ENCODE results near the gene PRPF39. TPM values are rescaled to one million over a fixed set of nuclear protein-coding genes. Genes with fewer than 3 reads are reported as not detected.

The PRPF39 gene
- total RNA-seq, 4 donors from 2014 or later: 20.7 to 30.0 (median 28.4) TPM

DNA sequence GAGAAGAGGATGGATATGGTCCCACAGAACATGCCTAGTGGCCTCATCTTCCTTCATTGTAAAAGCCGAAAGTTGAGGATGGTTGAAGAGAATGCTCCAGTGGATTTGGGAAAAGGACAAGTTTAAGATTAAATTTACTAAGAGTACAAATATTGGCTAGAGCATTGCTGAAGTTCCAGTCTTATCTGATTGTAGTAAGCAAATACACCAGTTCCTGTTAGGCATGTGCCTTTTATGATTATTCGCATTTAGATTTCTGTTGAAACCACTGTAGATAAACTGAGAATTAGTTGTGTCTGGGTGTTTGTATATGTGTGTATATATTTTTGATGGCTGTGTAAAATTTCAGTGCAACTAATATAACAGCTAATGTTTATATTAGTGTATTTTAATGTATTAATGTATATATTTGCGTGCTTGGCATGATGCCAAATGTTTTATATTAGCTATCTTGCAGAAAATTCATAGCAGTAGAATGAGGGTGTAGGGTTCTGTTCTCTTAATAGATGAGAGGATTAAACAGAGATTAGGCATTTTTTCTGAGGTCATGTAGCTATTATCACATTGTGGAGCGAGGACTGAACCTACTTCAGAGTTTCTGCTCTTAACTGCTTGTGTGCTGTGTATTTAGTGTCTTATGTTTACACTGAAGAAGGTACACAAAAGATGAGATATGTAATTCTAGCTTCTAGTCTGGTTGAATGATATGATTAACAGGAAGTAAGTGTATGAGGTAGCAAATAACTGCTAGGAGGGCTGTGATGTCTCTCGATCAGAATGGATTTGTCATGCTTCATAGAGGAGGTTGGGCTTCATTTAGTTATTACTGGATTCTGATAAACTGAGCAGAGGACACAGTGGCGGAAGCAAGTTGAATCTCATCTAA, 29.2 kb downstream of the PRPF39 start:
- DNase-seq (ENCODE audit: low spot score in 2 of 2): no peak
- Histone ChIP-seq H3K4me3 (no peak overlapping the region), H3K27me3 (no peaks in the 10 kb centered on the region), H3K27ac (no peak overlapping the region), H3K36me3 (peaks cover 0 to 86% (median 2%) of the 10 kb centered on the region in 3 donors), H3K9me3 (no peaks in the 10 kb centered on the region), H3K4me1 (no peaks in the 10 kb centered on the region)
- TF ChIP-seq POLR2A (IDR thresholded peaks at IDR 0.05) (no peak), EP300 (IDR thresholded peaks at IDR 0.05) (no peak)
- TF ChIP-seq, protein P1, sequence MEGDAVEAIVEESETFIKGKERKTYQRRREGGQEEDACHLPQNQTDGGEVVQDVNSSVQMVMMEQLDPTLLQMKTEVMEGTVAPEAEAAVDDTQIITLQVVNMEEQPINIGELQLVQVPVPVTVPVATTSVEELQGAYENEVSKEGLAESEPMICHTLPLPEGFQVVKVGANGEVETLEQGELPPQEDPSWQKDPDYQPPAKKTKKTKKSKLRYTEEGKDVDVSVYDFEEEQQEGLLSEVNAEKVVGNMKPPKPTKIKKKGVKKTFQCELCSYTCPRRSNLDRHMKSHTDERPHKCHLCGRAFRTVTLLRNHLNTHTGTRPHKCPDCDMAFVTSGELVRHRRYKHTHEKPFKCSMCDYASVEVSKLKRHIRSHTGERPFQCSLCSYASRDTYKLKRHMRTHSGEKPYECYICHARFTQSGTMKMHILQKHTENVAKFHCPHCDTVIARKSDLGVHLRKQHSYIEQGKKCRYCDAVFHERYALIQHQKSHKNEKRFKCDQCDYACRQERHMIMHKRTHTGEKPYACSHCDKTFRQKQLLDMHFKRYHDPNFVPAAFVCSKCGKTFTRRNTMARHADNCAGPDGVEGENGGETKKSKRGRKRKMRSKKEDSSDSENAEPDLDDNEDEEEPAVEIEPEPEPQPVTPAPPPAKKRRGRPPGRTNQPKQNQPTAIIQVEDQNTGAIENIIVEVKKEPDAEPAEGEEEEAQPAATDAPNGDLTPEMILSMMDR (IDR thresholded peaks at IDR 0.05): no peak
- 89 to 90% methylated on average over 6 of the region's 6 CpGs for WGBS, 2 donors

DNA sequence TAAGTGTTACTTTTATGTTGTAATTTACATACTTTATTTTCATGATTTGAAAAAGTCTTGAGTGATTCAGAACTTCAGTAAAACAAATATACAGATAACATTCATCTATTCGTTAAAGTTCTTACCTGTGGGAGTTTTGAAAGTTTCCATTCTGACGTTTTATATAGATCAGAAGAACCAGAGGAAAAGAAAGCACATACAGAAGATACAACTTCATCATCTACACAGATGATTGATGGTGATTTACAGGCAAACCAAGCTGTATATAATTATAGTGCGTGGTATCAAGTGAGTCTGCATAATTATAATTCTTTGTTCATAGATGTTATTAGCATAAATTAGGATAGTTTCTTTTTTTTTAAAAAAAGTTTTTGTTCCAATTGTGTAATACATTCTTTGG, 30.4 kb downstream of the PRPF39 start:
- H3K27ac ChIP-seq: no peak overlapping the region
- H3K4me3 ChIP-seq: no peak overlapping the region
- no peaks in the 10 kb centered on the region for H3K27me3 ChIP-seq
- no peaks in the 10 kb centered on the region for H3K4me1 ChIP-seq
- no peak for TF ChIP-seq EP300 (IDR thresholded peaks at IDR 0.05)
- TF ChIP-seq, protein P1 (IDR thresholded peaks at IDR 0.05): no peak
- H3K36me3 ChIP-seq: peaks cover 0 to 89% (median 2%) of the 10 kb centered on the region in 3 donors
- H3K9me3 ChIP-seq: no peaks in the 10 kb centered on the region
- DNase-seq (ENCODE audit: low spot score in 2 of 2): no peak
- 70 to 74% methylated on average over 3 of the region's 3 CpGs for WGBS, 2 donors

DNA sequence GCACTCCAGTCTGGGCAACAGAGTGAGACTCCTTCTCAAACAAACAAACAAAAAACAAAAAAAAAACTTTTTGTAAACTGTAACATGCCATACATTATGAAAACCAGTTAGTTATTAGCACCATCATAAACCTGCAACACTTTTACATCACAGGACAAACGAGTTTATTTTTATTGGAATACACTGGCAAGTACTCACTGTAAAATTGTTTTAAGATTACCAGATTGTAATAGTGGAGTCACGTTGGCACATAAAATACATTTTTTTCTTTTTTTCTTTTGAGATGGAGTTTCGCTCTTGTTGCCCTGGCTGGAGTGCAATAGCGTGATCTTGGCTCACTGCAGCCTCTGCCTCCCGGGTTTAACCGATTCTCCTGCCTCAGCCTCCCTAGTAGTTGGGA, 34.7 kb downstream of the PRPF39 start:
- 84 to 90% methylated on average over 6 of the region's 6 CpGs for WGBS, 2 donors
- Histone ChIP-seq H3K4me3 (no peak overlapping the region), H3K9me3 (no peaks in the 10 kb centered on the region), H3K36me3 (peaks cover 0 to 93% (median 6%) of the 10 kb centered on the region in 3 donors), H3K4me1 (no peaks in the 10 kb centered on the region), H3K27ac (no peak overlapping the region), H3K27me3 (no peaks in the 10 kb centered on the region)
- TF ChIP-seq, protein P1 (IDR thresholded peaks at IDR 0.05): no peak
- DNase-seq (ENCODE audit: low spot score in 2 of 2): no peak

DNA sequence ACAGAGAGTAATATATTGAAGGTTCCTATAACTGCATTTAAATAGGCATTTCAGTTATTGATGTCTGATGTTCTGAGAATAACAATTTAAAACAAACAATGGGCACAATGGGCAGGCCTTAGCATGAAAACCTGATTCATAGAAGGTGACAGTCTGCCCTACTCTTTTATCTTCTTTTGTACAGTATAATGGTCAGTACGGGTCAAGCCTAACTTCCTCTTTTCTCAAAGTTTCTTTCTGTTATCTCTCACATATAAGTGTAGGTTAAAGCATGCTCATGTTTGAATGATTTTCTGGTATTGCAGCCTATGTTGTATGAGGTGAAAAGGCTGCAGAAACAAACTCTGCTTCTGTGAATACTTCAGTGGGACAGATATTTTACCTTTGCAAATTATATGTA, 36.2 kb downstream of the PRPF39 start:
- peaks cover 0 to 94% (median 6%) of the 10 kb centered on the region in 3 donors for H3K36me3 ChIP-seq
- H3K27me3 ChIP-seq: no peaks in the 10 kb centered on the region
- no peak overlapping the region for H3K27ac ChIP-seq
- H3K9me3 ChIP-seq: no peaks in the 10 kb centered on the region
- 65 to 89% methylated on average over 1 of the region's 1 CpG for WGBS, 2 donors
- no peaks in the 10 kb centered on the region for H3K4me1 ChIP-seq
- H3K4me3 ChIP-seq: no peak overlapping the region
- DNase-seq (ENCODE audit: low spot score in 2 of 2): no peak
- TF ChIP-seq, protein P1 (IDR thresholded peaks at IDR 0.05): no peak
- TF ChIP-seq POLR2A (IDR thresholded peaks at IDR 0.05) (no peak), EP300 (IDR thresholded peaks at IDR 0.05) (no peak)

DNA sequence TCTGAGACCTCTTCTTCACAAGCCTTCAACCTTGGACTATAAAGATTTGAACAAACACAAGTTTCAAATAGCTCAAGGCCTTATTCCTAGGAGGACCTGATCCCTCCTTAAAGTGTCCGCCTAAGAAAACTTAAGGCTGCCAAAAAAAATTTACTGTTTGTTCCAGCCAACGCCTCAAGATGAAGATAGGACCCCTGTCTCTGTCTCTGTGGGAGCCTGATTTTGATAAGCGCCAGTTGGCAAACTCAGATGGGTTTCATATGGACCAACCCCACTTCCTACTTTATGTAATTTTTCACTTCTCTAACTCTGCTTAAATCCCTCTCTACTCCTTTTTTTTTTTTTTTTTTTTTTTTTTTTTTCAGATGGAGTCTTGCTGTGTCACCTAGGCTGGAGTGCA, 39.4 kb downstream of the PRPF39 start:
- no peak for TF ChIP-seq EP300 (IDR thresholded peaks at IDR 0.05)
- DNase-seq (ENCODE audit: low spot score in 2 of 2): no peak
- H3K27ac ChIP-seq: no peak overlapping the region
- no peak overlapping the region for H3K4me3 ChIP-seq
- H3K27me3 ChIP-seq: no peaks in the 10 kb centered on the region
- peaks cover 0 to 96% (median 6%) of the 10 kb centered on the region in 3 donors for H3K36me3 ChIP-seq
- 86 to 87% methylated on average over 3 of the region's 3 CpGs for WGBS, 2 donors
- H3K9me3 ChIP-seq: no peaks in the 10 kb centered on the region
- no peaks in the 10 kb centered on the region for H3K4me1 ChIP-seq

Data from tibial nerve (tissue), 4 donors.